Cardiac muscle cell (in vitro differentiated cells and primary cell): ENCODE data around the gene MB. TPM values are rescaled to one million over a fixed set of nuclear protein-coding genes. Genes with fewer than 3 reads are reported as not detected.

ENCODE experiments used
- DNase-seq, 2 donors: peaks; one replicate each; pipeline versions ENCODE4 v3.0.0 to v3.0.0-alpha.2; 2010 to 2017; ENCODE audit warnings: low read depth in 1 of 2, low spot score in 1 of 2
- H3K27ac ChIP-seq: fragments of 200-600 bp; sonication (generic); 2 replicates; pipeline ENCODE4 v1.5.1; 2016
- H3K27me3 ChIP-seq: fragments of 200-600 bp; sonication (generic); 2 replicates; pipeline ENCODE4 v1.6.0; 2016; ENCODE audit warnings: control low read depth
- H3K36me3 ChIP-seq: fragments of 200-600 bp; sonication (generic); 2 replicates; pipeline ENCODE4 v1.5.1; 2016; ENCODE audit warnings: control low read depth
- H3K4me1 ChIP-seq: fragments of 200-600 bp; sonication (generic); 2 replicates; pipeline ENCODE4 v1.8.1; 2017; ENCODE audit warnings: low read depth, mild to moderate bottlenecking, mixed run types
- H3K4me3 ChIP-seq: fragments of 200-600 bp; sonication (generic); 2 replicates; pipeline ENCODE4 v1.5.1; 2016; ENCODE audit warnings: mild to moderate bottlenecking
- H3K9me3 ChIP-seq: fragments of 200-600 bp; sonication (generic); 2 replicates; pipeline ENCODE4 v1.5.1; 2017; ENCODE audit warnings: low read depth, mild to moderate bottlenecking, control low read depth
- polyA plus RNA-seq: library from polyadenylated mRNA; unstranded; fragments of >200 nt; fragmentation: Nextera tagmentation; extraction: Ambion mirVana; gene quantifications from 2 replicates; pipeline ENCODE4 v1.2.1, GENCODE V29; 2016
- total RNA-seq: library from RNA; depleted of rRNA; stranded (reverse); fragments of >200 nt; gene quantifications from 2 replicates; pipeline ENCODE4 v1.2.3, GENCODE V29; 2016
- TF ChIP-seq, protein P1 (sequence below): IDR thresholded peaks from 2 replicates; pipeline ENCODE4 v1.5.1; 2012; ENCODE audit warnings: low read depth, mild to moderate bottlenecking, low read length

MB gene
- total and polyA plus RNA-seq, 2 experiments from 2014 or later = 829 to 1,065 TPM

DNA sequence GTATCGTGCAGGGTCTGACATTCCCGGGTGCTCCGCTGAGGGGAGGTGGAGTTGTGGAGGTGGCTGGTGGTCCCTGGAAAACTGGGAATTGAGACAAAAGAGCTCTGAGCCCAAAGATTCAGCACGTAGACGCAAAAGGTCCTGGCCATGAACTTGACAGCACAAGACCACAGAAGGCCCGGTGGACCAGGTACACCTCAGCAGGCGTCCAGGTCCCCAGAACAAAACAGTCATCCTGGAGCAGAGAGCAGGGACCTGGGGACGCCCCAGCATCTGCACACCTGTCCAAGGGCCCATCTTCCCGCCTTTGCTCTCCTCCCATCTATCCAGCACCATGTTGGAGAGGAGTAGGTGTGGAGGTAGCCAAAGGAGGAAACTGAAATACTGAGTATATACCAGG lies 13.8 kb upstream of the MB start:
- DNase-seq = no peak
- TF ChIP-seq, protein P1, sequence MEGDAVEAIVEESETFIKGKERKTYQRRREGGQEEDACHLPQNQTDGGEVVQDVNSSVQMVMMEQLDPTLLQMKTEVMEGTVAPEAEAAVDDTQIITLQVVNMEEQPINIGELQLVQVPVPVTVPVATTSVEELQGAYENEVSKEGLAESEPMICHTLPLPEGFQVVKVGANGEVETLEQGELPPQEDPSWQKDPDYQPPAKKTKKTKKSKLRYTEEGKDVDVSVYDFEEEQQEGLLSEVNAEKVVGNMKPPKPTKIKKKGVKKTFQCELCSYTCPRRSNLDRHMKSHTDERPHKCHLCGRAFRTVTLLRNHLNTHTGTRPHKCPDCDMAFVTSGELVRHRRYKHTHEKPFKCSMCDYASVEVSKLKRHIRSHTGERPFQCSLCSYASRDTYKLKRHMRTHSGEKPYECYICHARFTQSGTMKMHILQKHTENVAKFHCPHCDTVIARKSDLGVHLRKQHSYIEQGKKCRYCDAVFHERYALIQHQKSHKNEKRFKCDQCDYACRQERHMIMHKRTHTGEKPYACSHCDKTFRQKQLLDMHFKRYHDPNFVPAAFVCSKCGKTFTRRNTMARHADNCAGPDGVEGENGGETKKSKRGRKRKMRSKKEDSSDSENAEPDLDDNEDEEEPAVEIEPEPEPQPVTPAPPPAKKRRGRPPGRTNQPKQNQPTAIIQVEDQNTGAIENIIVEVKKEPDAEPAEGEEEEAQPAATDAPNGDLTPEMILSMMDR = no peak
- H3K27ac ChIP-seq = no peak overlapping the region

DNA sequence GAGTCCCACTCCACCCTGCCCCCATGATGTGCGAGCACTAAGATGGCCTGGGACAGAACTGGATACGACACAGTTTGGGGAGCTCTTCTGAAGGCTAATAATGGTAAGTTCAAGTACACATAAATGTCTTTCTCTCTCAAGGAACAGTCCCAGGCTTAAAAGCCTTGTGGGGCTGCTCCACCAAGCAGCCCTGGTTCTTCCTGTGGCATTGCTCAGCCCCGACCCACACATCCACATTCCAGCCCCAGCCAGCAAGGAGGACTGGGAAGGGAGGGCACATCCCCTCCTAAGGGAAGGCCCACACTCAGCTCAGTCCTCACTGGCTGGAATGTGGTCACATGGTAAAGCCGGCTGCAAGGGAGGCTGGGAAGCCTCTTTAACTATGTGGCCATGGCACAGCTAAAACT lies 13.3 kb upstream of the MB start:
- no peaks in the 10 kb centered on the region for H3K9me3 ChIP-seq
- no peak overlapping the region for H3K27ac ChIP-seq
- no peaks in the 10 kb centered on the region for H3K4me1 ChIP-seq
- H3K4me3 ChIP-seq = no peak overlapping the region
- peak; percentile 15 to 69 for DNase-seq
- no peaks in the 10 kb centered on the region for H3K36me3 ChIP-seq
- no peaks in the 10 kb centered on the region for H3K27me3 ChIP-seq
- TF ChIP-seq, protein P1 = no peak

More for the DNA sequence above, 13.8 kb upstream of the MB start:
- H3K27me3 ChIP-seq = no peaks in the 10 kb centered on the region
- H3K4me3 ChIP-seq = no peak overlapping the region
- H3K9me3 ChIP-seq = no peaks in the 10 kb centered on the region
- H3K36me3 ChIP-seq = no peaks in the 10 kb centered on the region
- no peaks in the 10 kb centered on the region for H3K4me1 ChIP-seq

DNA sequence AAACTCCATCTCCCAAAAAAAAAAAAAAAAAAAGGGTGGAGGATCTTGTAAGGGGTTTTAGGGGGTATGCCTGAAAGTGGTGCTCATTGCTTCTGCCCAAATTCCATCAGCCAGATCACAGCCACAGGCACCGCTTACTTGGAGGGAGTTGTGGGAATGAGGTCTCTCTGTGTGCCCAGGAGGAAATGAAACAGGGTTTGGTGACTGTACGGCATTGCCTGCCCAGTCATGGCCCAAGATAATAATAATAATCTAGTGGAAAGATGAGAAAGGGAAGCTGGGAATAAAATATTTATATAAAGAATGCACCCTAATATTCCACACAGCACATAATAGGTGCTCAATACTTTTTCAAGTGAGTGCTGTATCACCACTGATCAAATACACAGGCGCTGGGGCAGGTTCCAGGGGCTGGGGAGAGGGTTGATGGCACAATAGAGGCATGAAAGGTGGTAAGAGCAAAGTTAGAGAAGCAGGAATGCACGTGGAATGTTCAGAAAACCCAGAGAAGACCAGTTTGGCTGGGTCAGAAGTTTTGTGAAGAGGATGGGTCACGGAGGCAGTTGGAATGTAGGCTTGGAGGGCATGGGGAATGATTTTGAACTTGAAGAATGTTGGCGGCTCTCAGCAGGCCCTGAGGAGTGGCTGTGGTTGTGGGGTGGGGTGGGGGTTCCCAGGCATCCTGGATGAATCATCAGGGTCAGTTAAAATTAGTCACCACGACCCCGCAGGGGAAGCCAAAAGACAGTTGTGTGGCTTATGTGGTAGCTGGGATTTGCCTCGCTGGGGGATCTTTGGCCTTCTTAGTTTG lies 12.5 kb upstream of the MB start:
- Histone ChIP-seq H3K36me3 (no peaks in the 10 kb centered on the region), H3K9me3 (no peaks in the 10 kb centered on the region), H3K4me3 (no peak overlapping the region), H3K27ac (no peak overlapping the region), H3K27me3 (no peaks in the 10 kb centered on the region), H3K4me1 (no peaks in the 10 kb centered on the region)
- DNase-seq = peak; percentile 37 to 98
- TF ChIP-seq, protein P1 = no peak

DNA sequence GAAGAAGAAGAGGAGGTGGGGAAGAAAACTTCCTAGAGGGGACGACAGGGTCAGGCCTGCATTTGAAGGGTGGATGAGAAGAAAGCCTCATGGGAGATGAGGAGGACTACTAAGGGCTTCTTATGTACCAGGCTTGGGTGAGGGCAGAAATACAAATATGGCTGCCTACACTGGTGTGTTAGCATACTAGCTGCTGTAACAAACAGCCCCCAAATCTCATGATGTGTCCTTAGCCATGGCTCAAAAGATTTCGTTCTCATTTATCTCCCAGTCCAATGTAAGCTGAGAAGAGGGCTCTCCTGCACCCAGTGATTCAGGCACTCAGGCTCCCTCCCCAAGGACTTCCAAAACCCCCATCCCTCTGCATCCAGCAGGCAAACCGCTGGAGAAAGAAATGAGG lies 11.6 kb upstream of the MB start:
- TF ChIP-seq, protein P1 = no peak
- no peak for DNase-seq
- no peaks in the 10 kb centered on the region for H3K9me3 ChIP-seq
- no peaks in the 10 kb centered on the region for H3K36me3 ChIP-seq
- H3K27me3 ChIP-seq = no peaks in the 10 kb centered on the region
- no peaks in the 10 kb centered on the region for H3K4me1 ChIP-seq
- H3K27ac ChIP-seq = no peak overlapping the region
- no peak overlapping the region for H3K4me3 ChIP-seq

DNA sequence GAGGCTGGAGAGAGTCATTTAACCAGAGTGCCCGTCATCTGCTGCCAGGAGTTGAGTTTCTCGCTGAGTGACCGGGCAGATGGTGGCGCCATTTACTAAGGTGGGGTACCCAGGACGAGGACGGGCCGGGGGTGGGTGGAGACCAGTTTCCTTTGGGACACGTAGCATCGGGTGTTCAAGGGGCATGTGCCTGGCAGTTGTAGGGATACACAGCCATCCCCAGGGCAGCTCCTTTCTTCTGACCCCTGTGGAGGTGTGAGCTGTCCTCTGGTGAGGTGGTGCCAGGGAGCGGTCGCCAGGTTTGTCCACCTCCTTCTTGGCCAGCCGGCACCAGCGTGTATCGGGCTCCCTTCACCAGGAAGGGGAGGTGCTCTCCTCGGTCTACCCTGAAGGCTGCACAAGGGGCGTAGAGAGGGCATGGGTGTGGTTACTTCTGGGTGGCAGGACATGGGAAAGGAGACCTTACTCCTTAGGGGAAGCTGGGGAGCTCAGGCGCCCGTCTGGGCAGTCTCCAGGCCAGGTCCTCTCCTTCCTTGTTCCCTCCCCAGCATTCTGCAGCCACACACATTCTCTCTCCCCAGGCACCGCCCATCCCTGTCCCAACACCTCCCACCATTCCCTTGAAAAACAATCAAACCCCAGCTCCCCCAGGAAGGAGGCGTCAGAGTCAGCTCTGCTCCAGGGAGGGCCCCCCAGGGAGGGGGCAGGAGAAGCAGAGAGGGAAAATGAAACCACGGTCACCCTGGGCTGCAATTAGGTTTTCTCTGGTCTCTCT lies 10.3 kb upstream of the MB start:
- Histone ChIP-seq H3K27ac (no peak overlapping the region), H3K4me3 (peak overlapping the region; percentile 20), H3K36me3 (no peaks in the 10 kb centered on the region), H3K9me3 (no peaks in the 10 kb centered on the region), H3K4me1 (peaks cover 7% of the 10 kb centered on the region), H3K27me3 (no peaks in the 10 kb centered on the region)
- TF ChIP-seq, protein P1 = peak; percentile 53
- peak; percentile 84 to 96 for DNase-seq
